Measurements from ENCODE around the gene PLEKHG4. TPM values are rescaled to one million over a fixed set of nuclear protein-coding genes. Genes with fewer than 3 reads are reported as not detected.

PLEKHG4 gene
- total RNA-seq, 2 donors from 2014 or later = 7.7 to 57.8 TPM

- Histone ChIP-seq H3K27ac (no peak overlapping the region), H3K4me3 (peak overlapping the region; percentile 30 to 31), H3K27me3 (replicated peaks; ENCODE audit: insufficient read depth) (no peaks in the 10 kb centered on the region), H3K36me3 (no peaks in the 10 kb centered on the region), H3K9me3 (no peaks in the 10 kb centered on the region), H3K4me1 (replicated peaks) (peaks cover 4% of the 10 kb centered on the region)
- 29% methylated on average over 11 of the region's 11 CpGs for WGBS
- no peak for DNase-seq (ENCODE audit: low spot score)
- TF ChIP-seq CTCF (IDR thresholded peaks at IDR 0.05) (no peak), POLR2AphosphoS5 (IDR thresholded peaks at IDR 0.05) (no peak)
- intact Hi-C loops (cut with DNase I) = no loop called here
These were observed 46.8 kb downstream of the PLEKHG4 start for GRCh38 chr16:67326115-67326471.

GRCh38 chr16:67326472-67327309, 47.4 kb downstream of the PLEKHG4 start, which contains the start of the genes KCTD19 and LRRC36:
Gene KCTD19, minus strand, starts transcription at chr16:67326741. Its CDS starts 34 bp downstream, at chr16:67326707.
Gene LRRC36, plus strand, starts transcription at chr16:67326815. Its CDS starts 48 bp downstream, at chr16:67326863.
- Histone ChIP-seq H3K4me3 (peak within 1 kb of the TSS; percentile 30 to 31), H3K9me3 (no peaks in the 10 kb centered on the region), H3K36me3 (no peaks in the 10 kb centered on the region), H3K4me1 (replicated peaks) (peaks cover 4% of the 10 kb centered on the region), H3K27me3 (replicated peaks; ENCODE audit: insufficient read depth) (no peaks in the 10 kb centered on the region), H3K27ac (no peak within 1 kb of the TSS)
- WGBS = 8% methylated on average over 61 of the region's 61 CpGs
- peak in 3 of 4 experiments; percentile 17 to 52 (median 49) for TF ChIP-seq CTCF (IDR thresholded peaks at IDR 0.05)
- no peak for TF ChIP-seq POLR2AphosphoS5 (IDR thresholded peaks at IDR 0.05)
- TF ChIP-seq POLR2A (IDR thresholded peaks at IDR 0.05) = no peak
- intact Hi-C loops (cut with DNase I) = no loop called here
- peak; percentile 35 for DNase-seq (ENCODE audit: low spot score)

GRCh38 chr16:67327743-67328142, 48.4 kb downstream of the PLEKHG4 start:
- WGBS = 60% methylated on average over 3 of the region's 3 CpGs
- Histone ChIP-seq H3K27ac (no peak overlapping the region), H3K4me1 (replicated peaks) (peaks cover 4% of the 10 kb centered on the region), H3K27me3 (replicated peaks; ENCODE audit: insufficient read depth) (no peaks in the 10 kb centered on the region), H3K4me3 (no peak overlapping the region), H3K9me3 (no peaks in the 10 kb centered on the region), H3K36me3 (no peaks in the 10 kb centered on the region)
- TF ChIP-seq CTCF (IDR thresholded peaks at IDR 0.05) (no peak), POLR2A (IDR thresholded peaks at IDR 0.05) (no peak), POLR2AphosphoS5 (IDR thresholded peaks at IDR 0.05) (no peak)
- intact Hi-C loops (cut with DNase I) = no loop called here
- DNase-seq (ENCODE audit: low spot score) = no peak

- Histone ChIP-seq H3K4me3 (no peak overlapping the region), H3K27me3 (replicated peaks; ENCODE audit: insufficient read depth) (no peaks in the 10 kb centered on the region), H3K36me3 (no peaks in the 10 kb centered on the region), H3K4me1 (replicated peaks) (peaks cover 4% of the 10 kb centered on the region), H3K27ac (no peak overlapping the region), H3K9me3 (no peaks in the 10 kb centered on the region)
- no peak for TF ChIP-seq POLR2AphosphoS5 (IDR thresholded peaks at IDR 0.05)
- TF ChIP-seq CTCF (IDR thresholded peaks at IDR 0.05) = no peak
- 57% methylated on average over 5 of the region's 5 CpGs for WGBS
- intact Hi-C loops (cut with DNase I) = no loop called here
- DNase-seq (ENCODE audit: low spot score) = no peak
These were observed 50.6 kb downstream of the PLEKHG4 start for GRCh38 chr16:67329901-67330300.

- TF ChIP-seq POLR2AphosphoS5 (IDR thresholded peaks at IDR 0.05) (no peak), POLR2A (IDR thresholded peaks at IDR 0.05) (no peak), CTCF (IDR thresholded peaks at IDR 0.05) (no peak)
- H3K27me3 ChIP-seq (replicated peaks; ENCODE audit: insufficient read depth) = no peaks in the 10 kb centered on the region
- no peak overlapping the region for H3K4me3 ChIP-seq
- no peaks in the 10 kb centered on the region for H3K36me3 ChIP-seq
- no peak overlapping the region for H3K27ac ChIP-seq
- H3K9me3 ChIP-seq = no peaks in the 10 kb centered on the region
- no peak for DNase-seq (ENCODE audit: low spot score)
- 78% methylated on average over 2 of the region's 2 CpGs for WGBS
- intact Hi-C loops (cut with DNase I) = no loop called here
- no peaks in the 10 kb centered on the region for H3K4me1 ChIP-seq (replicated peaks)
These were observed 54.0 kb downstream of the PLEKHG4 start for GRCh38 chr16:67333315-67333714.
